ENCODE measurements around the gene TMEM255B.
"Not testable (repeated sequence)": the region's sequence is repeated elsewhere in the genome, so short reads cannot be mapped to it uniquely, and the experiment has no call there.

Gene TMEM255B

DNA sequence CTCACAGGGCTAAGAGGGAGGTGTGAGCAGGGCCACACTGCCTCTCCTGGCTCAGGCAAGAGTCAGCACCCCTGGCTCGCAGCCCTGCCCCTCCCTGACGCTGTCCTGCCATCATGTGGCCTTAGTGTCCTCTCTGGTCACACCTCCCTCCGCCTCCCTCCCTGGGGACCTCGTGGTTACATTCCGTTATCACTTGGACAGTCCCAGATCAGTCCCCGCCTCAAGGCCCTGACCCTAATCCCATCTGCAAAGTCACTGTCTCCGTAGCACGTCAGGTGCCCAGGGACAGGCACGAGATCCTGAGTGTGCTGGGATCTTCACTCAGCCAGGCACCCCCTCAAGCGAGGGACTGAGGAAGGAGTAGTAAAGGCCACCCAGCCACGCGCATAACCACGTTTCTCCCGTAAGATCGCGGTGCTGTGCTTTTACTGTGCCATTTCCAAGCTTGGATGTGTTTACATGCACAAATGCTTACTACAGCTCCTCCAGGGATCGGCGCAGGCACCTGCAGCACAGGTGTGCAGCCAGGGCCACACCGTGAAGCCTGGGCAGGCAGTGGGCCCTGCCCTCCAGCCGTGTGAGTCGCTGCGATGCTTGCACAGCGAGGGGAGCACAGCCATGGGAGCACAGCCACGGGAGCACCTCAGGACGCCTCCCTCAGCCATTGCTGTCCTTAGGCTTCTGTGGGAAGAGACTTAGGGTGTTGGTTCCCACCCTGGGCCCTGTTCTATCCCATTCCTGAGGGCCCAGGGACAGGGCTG, 10.7 kb upstream of the TMEM255B start:
- DNase-seq (ENCODE audit: low read depth in 3 of 3, low spot score in 1 of 3), result no peak

GRCh38 chr13:113748862-113749451, 10.1 kb upstream of the TMEM255B start:
- no peak for DNase-seq (ENCODE audit: low read depth in 3 of 3, low spot score in 1 of 3)

DNA sequence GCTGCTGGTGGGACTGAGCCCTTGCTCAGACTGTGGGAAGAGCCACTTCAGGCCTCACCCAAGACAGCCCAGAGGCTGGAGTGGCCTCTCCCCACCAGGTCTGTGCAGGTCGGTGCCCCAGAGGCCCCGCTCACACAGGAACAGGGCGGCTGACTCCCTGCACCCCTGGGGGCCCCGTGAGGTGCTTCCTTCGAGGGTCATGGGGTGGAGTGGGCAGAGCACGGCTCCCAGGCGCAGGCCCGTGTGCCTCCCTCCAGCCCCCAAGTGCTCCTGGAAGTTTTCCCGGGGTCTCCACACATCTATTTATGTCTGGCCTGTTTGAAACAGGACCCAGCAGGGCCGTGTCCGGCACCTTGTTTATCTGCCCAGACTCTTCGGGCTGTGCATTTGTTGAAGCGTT, 9.5 kb upstream of the TMEM255B start:
- DNase-seq (ENCODE audit: low read depth in 3 of 3, low spot score in 1 of 3), result no peak

DNA sequence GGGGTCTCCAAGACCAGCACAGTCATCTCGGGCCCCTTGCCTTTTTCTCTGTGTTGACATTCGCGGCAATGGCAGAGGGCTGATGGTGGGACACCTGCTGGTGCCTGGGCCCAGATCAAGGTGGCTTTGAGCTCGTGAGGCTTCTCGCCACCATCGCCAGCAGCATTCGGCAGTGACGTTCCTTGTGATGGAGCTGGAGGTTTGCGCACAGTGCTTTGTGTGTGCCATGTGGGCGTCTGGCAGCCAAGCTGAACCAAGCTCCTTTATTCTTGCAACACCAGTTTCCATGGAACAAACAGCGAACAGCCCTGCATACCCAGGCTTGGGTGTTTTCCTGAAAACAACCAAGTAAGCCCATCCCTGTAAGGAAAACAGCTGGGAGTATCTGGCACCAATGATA, 9.1 kb upstream of the TMEM255B start:
- no peak for DNase-seq (ENCODE audit: low read depth in 3 of 3, low spot score in 1 of 3)

- DNase-seq (ENCODE audit: low read depth in 3 of 3, low spot score in 1 of 3), result no peak
These were observed 8.2 kb upstream of the TMEM255B start for GRCh38 chr13:113750554-113751399.

- no peak for DNase-seq (ENCODE audit: low read depth in 3 of 3, low spot score in 1 of 3)
These were observed 7.5 kb upstream of the TMEM255B start for GRCh38 chr13:113751491-113751890.

- not testable (repeated sequence) for DNase-seq (ENCODE audit: low read depth in 3 of 3, low spot score in 1 of 3)
These were observed 6.6 kb upstream of the TMEM255B start for GRCh38 chr13:113752211-113752986.

GRCh38 chr13:113753171-113753570, 5.9 kb upstream of the TMEM255B start:
- no peak for DNase-seq (ENCODE audit: low read depth in 3 of 3, low spot score in 1 of 3)

- DNase-seq (ENCODE audit: low read depth in 3 of 3, low spot score in 1 of 3), result no peak
These were observed 4.8 kb upstream of the TMEM255B start for GRCh38 chr13:113754242-113754641.

DNA sequence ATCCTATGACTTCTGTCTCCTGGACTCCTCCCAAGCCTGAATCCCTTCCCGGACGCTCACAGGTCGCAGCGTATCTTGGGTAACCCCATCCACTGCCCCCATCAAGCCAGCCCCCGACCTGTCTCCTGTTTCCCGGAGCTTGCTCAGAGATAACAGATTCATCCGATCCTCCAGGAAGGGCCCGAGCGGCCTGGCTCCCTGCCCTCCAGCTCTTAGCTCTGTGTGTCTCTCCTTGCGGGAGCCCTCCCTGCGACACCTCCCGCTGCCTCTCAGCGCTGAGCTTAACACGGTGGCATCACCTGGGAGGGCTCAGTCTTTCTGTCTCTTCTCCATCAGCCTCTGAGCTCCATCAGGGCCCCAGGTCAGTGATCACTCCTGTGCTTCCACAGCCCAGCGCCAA, 4.3 kb upstream of the TMEM255B start:
- no peak for DNase-seq (ENCODE audit: low read depth in 3 of 3, low spot score in 1 of 3)

DNA sequence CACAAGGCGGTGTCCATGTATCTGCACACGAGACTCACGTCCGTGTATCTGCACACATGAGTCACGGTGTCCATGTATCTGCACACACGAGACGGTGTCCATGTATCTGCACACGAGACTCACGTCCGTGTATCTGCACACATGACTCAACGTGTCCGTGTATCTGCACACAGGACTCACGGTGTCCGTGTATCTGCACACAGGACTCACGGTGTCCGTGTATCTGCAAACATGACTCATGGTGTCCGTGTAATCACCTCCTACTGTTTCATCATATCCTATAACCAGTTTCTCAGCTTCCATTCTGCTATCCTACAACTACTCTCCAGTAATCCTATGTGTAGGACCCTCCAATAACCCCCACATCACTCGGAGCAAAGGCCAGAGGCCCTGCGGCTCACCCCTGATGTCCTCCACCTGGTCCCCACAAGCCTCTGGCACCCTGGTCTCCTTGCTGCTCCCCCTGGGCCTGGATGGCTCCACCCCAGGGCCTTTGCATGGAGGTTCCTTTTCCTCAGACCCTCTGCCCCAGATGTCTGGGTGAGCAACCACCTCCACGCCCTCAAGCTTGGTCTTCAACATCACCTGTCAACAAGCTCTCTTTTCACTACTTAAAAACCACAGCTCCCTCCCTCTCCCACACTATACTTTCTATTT, 2.5 kb upstream of the TMEM255B start:
- no peak for DNase-seq (ENCODE audit: low read depth in 3 of 3, low spot score in 1 of 3)

DNA sequence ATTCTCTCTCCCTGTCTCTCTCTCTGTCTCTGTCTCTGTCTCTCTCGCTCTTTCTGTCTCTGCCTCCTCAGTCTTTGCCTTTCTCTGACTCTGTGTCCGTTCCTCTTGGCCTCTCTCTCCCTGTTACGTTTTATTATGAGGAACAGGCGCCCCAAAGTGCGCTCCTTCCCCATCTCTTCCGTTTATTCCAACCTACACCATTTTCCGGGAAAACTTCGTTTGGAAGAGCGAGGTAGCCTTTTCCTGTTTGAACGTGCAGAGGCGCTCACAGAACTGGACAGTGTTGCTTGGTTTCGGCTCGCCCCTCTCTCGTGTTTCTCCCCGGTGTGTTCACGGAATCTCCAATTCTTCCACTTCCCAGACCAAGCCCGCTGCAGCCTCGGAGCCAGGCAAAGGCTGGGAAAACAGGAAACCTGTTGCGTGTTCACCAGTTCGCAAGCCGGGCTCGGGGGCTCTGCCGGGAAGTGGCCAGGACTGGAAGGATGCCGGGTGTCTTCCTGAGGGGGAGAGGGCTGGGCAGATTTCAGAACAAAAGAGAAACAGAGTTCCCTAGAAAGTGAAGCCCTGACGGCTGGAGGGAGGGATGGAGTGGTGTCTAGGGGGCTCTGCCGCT, 605 bp downstream of the TMEM255B start:
- no peak for DNase-seq (ENCODE audit: low read depth in 3 of 3, low spot score in 1 of 3)

DNA sequence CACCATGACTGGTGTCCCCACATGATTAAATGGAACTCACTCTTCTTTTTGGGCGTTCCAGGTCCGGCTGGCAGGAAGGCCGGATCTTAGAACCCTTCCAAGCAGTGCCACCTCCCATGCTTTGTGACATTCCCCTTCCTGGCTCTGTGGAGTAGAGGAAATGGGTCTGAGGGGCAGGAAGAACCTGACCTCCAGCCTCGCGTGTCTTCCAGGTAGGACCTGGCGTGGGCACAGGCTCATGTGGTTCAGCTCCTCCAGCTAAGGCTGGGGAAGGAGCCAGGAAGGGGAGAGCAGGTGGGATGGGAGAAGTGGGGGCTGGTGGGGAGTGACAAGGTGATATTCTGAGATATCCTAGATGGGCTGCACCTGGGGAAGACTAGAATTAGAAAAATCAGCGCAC, 2.1 kb downstream of the TMEM255B start:
- no peak for DNase-seq (ENCODE audit: low read depth in 3 of 3, low spot score in 1 of 3)

DNA sequence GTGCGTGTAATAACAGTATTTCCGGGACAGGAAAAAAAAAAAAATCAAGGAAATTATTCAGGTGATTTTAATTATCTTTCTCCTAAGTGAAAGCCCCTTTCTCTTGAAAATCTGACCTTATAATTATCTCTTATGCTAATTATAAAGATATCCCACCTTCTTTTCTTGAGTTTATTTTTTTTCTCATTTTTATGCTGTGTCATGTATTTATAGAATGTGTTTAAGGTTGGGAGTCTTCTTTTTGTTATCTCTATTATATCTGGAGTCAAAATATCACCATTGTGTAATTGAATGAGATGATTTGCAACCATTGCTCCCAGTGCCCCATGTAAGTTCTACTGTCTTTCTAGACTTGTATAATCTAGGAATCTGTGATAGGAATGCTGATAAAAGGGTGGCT, 3.0 kb downstream of the TMEM255B start:
- DNase-seq (ENCODE audit: low read depth in 3 of 3, low spot score in 1 of 3), result no peak

DNA sequence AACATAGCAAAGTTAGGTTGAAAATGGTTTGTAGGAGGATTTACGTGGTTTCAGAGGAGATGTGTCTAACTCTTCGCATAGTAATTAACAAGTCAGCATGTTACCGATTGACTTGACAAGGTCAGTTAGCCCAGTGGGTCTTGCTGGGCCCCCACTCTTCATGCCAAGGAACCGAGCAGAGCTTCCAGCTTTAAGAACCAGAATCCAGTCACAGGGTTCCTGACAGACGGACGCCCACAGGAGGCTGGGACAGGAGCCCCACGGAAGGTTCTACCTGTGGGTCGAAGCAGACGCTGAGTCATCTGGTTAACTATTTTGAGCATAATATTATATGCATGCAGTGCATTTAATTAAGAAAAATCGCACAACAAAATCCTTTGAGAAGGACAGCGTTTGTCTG, 3.5 kb downstream of the TMEM255B start:
- no peak for DNase-seq (ENCODE audit: low read depth in 3 of 3, low spot score in 1 of 3)

- DNase-seq (ENCODE audit: low read depth in 3 of 3, low spot score in 1 of 3), result no peak
These were observed 4.2 kb downstream of the TMEM255B start for GRCh38 chr13:113763254-113763653.

DNA sequence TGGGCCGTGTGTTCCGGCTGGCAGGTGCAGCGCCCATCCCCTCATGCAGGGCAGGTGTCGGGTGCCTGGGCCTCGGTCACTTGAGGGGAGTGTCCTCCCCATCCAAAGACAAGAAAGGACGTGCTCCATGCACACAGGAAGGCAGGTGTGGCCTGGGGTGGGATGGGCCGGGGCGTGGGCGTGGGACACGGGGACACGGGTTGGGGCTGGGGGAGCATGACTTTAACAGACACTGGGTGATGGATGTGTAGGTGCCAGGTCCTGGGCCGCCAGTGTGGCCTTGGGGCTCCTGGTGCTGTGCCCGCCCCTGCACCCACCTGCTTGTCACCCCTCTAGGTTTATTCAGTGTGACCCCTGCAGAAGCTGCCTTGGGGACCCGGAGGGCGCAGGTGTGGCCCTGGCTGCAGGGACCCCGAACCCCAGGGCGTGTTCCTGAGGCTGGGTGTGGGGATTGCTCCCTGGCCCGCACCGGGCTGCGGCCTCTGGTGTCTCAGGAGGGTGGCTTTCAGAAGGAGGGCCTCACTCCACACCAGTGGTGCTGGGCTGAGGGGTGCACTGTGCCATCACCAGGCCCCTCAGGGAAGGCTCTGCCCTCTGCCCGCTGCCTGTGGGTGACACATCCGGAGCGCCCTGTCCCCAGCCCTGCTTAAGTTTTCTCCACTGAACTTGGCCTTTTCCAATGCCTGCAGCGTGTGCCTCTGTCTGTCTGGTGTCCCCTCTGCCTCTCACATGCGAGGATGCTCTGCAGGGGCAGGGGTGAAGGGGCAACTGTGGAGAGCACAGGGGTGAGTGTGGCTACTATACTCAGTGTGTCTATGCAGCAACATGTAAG, 5.2 kb downstream of the TMEM255B start:
- no peak for DNase-seq (ENCODE audit: low read depth in 3 of 3, low spot score in 1 of 3)

GRCh38 chr13:113764793-113765563, 6.0 kb downstream of the TMEM255B start:
- DNase-seq (ENCODE audit: low read depth in 3 of 3, low spot score in 1 of 3), result no peak

DNA sequence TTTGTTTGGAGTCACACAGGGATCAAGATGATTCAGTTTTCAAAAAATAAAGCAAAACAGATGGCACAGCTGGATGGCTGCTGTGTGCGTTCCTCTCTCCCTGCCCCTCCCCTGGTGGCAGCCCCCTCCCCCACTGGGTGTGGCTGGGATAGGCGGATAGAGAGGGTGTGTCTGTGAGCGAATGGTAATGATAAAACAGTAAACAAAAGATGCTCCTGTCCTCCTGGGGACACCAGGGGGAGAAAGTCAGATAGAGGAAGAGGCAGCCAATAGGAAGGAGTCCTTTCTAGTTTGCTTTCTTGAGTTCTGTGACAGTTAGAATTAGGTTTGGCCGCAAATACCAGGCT, 6.5 kb downstream of the TMEM255B start:
- DNase-seq (ENCODE audit: low read depth in 3 of 3, low spot score in 1 of 3), result no peak

Data from stimulated activated CD4-positive, alpha-beta T cell treated with anti-CD3 and anti-CD28 coated beads, TNF-alpha, amount 100 ng/mL, for 1 hour (primary cell).